ENCODE measurements around the gene RNF186. TPM values are rescaled to one million over a fixed set of nuclear protein-coding genes. Genes with fewer than 3 reads are reported as not detected.

The RNF186 gene
- total RNA-seq: not detected in 2 replicates

- no peak for DNase-seq (ENCODE audit: low read depth)
- TF ChIP-seq CTCF (IDR thresholded peaks at IDR 0.05; ENCODE audit: insufficient read depth, low read length, poor library complexity, severe bottlenecking): no peak
- Histone ChIP-seq H3K4me3 (ENCODE audit: low read depth, low read length) (no peak within 1 kb of the TSS), H3K36me3 (ENCODE audit: control insufficient read depth, insufficient read depth, low read length) (no peaks in the 10 kb centered on the region), H3K27me3 (ENCODE audit: control insufficient read depth, insufficient read depth, low read length) (no peaks in the 10 kb centered on the region)
Measured at GRCh38 chr1:19814681-19815503, at the start of gene RNF186. Gene RNF186, minus strand, starts transcription at chr1:19815283. Its CDS starts 182 bp downstream, at chr1:19815101.

GRCh38 chr1:19864570-19865160, 49.6 kb upstream of the RNF186 start:
- TF ChIP-seq CTCF (IDR thresholded peaks at IDR 0.05; ENCODE audit: insufficient read depth, low read length, poor library complexity, severe bottlenecking): no peak
- Histone ChIP-seq H3K4me3 (ENCODE audit: low read depth, low read length) (no peak overlapping the region), H3K36me3 (ENCODE audit: control insufficient read depth, insufficient read depth, low read length) (no peaks in the 10 kb centered on the region), H3K27me3 (ENCODE audit: control insufficient read depth, insufficient read depth, low read length) (no peaks in the 10 kb centered on the region)
- DNase-seq (ENCODE audit: low read depth): no peak

GRCh38 chr1:19862944-19863343, 47.9 kb upstream of the RNF186 start:
- no peak overlapping the region for H3K4me3 ChIP-seq (ENCODE audit: low read depth, low read length)
- TF ChIP-seq CTCF (IDR thresholded peaks at IDR 0.05; ENCODE audit: insufficient read depth, low read length, poor library complexity, severe bottlenecking): no peak
- no peaks in the 10 kb centered on the region for H3K36me3 ChIP-seq (ENCODE audit: control insufficient read depth, insufficient read depth, low read length)
- DNase-seq (ENCODE audit: low read depth): no peak
- no peaks in the 10 kb centered on the region for H3K27me3 ChIP-seq (ENCODE audit: control insufficient read depth, insufficient read depth, low read length)

- Histone ChIP-seq H3K36me3 (ENCODE audit: control insufficient read depth, insufficient read depth, low read length) (no peaks in the 10 kb centered on the region), H3K4me3 (ENCODE audit: low read depth, low read length) (no peak overlapping the region), H3K27me3 (ENCODE audit: control insufficient read depth, insufficient read depth, low read length) (no peaks in the 10 kb centered on the region)
- no peak for DNase-seq (ENCODE audit: low read depth)
- no peak for TF ChIP-seq CTCF (IDR thresholded peaks at IDR 0.05; ENCODE audit: insufficient read depth, low read length, poor library complexity, severe bottlenecking)
Measured at GRCh38 chr1:19861842-19862530, 46.9 kb upstream of the RNF186 start.

- TF ChIP-seq CTCF (IDR thresholded peaks at IDR 0.05; ENCODE audit: insufficient read depth, low read length, poor library complexity, severe bottlenecking): no peak
- Histone ChIP-seq H3K4me3 (ENCODE audit: low read depth, low read length) (no peak overlapping the region), H3K27me3 (ENCODE audit: control insufficient read depth, insufficient read depth, low read length) (no peaks in the 10 kb centered on the region), H3K36me3 (ENCODE audit: control insufficient read depth, insufficient read depth, low read length) (no peaks in the 10 kb centered on the region)
- DNase-seq (ENCODE audit: low read depth): no peak
Measured at GRCh38 chr1:19861034-19861433, 46.0 kb upstream of the RNF186 start.

Measured in kidney epithelial cell (primary cell).